NT2/D1 (cell line): ENCODE results near the gene FILIP1L.

Experiments
- DNase-seq: peaks from one replicate; pipeline ENCODE4 v3.0.0-alpha.2; 2011; ENCODE audit warnings: low read depth, low spot score
- H3K27me3 ChIP-seq: 2 replicates; pipeline ENCODE4 v1.6.0; 2011; ENCODE audit warnings: mild to moderate bottlenecking; ENCODE audit not compliant: insufficient read length, insufficient read depth
- H3K36me3 ChIP-seq: 2 replicates; pipeline ENCODE4 v1.6.1; 2011; ENCODE audit warnings: mild to moderate bottlenecking, low read length, mixed read lengths; ENCODE audit not compliant: insufficient read depth, insufficient read length
- H3K4me1 ChIP-seq: 2 replicates; pipeline ENCODE4 v1.5.1; 2011; ENCODE audit not compliant: insufficient read depth, insufficient read length
- H3K4me3 ChIP-seq: 2 replicates; pipeline ENCODE4 v1.5.1; 2011; ENCODE audit warnings: low read depth; ENCODE audit not compliant: insufficient read length
- H3K9ac ChIP-seq: 2 replicates; pipeline ENCODE4 v1.6.0; 2011; ENCODE audit warnings: low read depth; ENCODE audit not compliant: insufficient read length
- H3K9me3 ChIP-seq: 2 replicates; pipeline ENCODE4 v1.5.1; 2011; ENCODE audit warnings: mild to moderate bottlenecking, low read length; ENCODE audit not compliant: insufficient read depth
- SUZ12 ChIP-seq: IDR thresholded peaks from 2 replicates; pipeline ENCODE4 v1.6.1; 2011; ENCODE audit not compliant: insufficient read length, insufficient read depth; ENCODE audit errors: extremely low read depth
- YY1 ChIP-seq: IDR thresholded peaks from 2 replicates; pipeline ENCODE4 v1.6.1; 2011; ENCODE audit not compliant: insufficient read length, insufficient read depth
- ZNF274 ChIP-seq: IDR thresholded peaks from 2 replicates; pipeline ENCODE4 v1.6.1; 2011; ENCODE audit warnings: mild to moderate bottlenecking, low read depth, low read length

FILIP1L gene

DNA sequence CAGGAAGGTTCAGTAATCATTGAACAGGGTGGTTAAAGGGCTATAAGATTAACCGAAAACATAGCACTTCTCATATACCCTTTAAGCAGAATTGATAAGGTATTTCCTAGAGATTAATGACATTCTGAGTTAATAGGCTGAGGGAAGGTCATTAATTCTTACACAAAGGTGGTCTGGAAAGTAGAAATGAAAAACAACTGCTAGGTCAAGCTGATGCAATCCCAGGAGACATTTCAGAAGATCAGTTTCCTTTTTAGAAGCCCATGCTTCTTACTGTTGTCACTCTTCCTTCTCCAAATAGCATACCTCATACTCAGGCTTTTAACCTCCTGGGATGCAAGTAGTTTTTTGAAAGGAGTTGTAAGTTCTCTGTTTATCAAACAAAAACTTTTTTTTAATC is 8.8 kb downstream of the FILIP1L start:
- H3K27me3 ChIP-seq, result no peaks in the 10 kb centered on the region
- H3K4me1 ChIP-seq, result no peaks in the 10 kb centered on the region
- no peak for TF ChIP-seq ZNF274
- no peak overlapping the region for H3K4me3 ChIP-seq
- no peaks in the 10 kb centered on the region for H3K9me3 ChIP-seq
- no peaks in the 10 kb centered on the region for H3K36me3 ChIP-seq
- H3K9ac ChIP-seq, result no peak overlapping the region
- no peak for DNase-seq

DNA sequence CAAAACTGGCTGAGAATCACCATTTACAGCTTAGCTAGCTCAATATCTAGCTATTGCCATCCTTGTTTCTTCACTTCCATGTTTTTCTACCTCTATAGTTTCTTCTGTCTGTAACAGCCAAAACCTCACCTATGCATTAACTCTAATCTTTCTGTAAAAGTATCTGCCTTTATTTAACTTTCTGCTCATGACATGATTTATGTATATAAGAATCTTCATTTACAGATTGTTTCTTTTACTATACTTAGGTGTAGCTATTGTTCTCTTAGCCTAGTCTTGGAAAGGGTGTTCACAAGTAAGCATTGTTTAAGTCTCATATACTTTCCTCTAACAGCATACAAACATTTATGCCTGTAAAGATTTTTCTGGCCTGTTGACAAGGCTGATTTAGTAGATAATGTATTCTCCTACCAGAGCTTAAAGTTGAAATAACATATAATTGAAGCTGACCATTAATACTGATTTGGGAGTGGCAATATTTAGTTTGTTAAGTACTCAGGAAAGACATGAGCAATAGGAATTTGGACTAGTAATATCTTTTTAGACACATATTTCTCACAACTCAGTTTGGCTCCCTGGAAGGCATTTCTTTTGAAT is 9.4 kb downstream of the FILIP1L start:
- TF ChIP-seq ZNF274 (no peak), SUZ12 (no peak), YY1 (no peak)
- Histone ChIP-seq H3K4me1 (no peaks in the 10 kb centered on the region), H3K36me3 (no peaks in the 10 kb centered on the region), H3K27me3 (no peaks in the 10 kb centered on the region), H3K9ac (no peak overlapping the region), H3K9me3 (no peaks in the 10 kb centered on the region), H3K4me3 (no peak overlapping the region)
- DNase-seq, result no peak

DNA sequence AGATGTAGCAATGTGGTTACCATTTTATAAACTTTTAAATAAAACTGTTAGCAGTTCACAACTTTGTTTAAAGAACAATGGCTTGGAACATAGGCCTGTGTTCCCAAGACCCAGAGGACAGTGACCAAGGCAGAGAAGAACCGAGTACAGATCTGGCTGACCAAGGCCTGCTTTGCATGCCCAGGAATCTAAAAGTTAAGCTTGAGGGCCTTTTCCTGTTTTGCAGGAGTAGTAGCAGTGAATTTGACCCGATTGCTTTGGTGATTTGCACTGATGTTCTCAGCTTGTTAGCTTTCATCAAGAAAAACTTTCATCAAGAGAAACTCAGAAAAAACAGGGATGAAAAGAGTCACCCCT is 9.9 kb downstream of the FILIP1L start:
- no peak for DNase-seq
- H3K4me1 ChIP-seq, result no peaks in the 10 kb centered on the region
- no peaks in the 10 kb centered on the region for H3K27me3 ChIP-seq
- no peaks in the 10 kb centered on the region for H3K9me3 ChIP-seq
- no peak overlapping the region for H3K9ac ChIP-seq
- TF ChIP-seq YY1 (no peak), ZNF274 (no peak), SUZ12 (no peak)
- no peaks in the 10 kb centered on the region for H3K36me3 ChIP-seq
- H3K4me3 ChIP-seq, result no peak overlapping the region

DNA sequence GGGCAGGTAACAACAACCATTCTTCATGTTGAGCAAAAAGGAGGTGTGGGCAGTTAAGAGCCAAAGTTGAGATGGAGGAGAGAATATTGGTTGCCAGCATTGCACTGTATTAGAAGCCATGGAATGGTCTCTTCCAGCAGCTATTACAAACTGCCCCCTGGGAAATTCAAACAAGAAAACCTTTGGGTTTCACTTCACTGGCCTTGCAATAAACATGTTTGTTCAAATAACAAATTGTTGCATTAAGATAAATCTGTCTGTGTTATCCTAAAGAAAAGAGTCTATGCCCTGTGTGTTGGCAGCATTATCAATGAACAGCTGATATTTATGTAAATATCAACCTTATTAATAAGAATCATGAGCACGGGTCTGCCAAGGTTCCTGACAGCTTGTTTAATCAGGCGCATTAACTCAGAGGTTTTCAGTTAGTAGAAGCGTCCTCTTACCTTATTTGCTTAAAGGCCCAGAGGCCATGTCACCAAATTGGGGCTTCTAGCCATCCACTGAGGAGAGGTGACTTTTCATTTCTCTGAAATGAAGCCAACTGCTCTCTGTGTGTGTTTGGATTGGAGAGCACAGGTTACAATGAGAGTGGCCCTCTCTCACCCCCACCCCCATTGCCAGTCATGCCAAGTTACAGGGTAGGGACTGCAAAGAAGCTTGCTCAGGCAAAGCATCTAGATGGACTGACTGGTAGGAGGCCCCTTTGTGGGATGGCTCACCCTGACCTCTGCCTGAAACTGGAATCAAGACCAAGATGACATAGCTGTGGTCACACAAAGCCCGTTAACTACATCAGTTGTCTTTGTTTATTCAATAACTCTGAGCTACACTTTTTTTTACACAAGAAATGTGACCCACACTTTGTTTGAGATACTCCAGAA is 10.5 kb downstream of the FILIP1L start:
- Histone ChIP-seq H3K9ac (no peak overlapping the region), H3K27me3 (no peaks in the 10 kb centered on the region), H3K9me3 (no peaks in the 10 kb centered on the region), H3K36me3 (no peaks in the 10 kb centered on the region), H3K4me3 (no peak overlapping the region), H3K4me1 (no peaks in the 10 kb centered on the region)
- TF ChIP-seq SUZ12 (no peak), YY1 (no peak), ZNF274 (no peak)
- no peak for DNase-seq

DNA sequence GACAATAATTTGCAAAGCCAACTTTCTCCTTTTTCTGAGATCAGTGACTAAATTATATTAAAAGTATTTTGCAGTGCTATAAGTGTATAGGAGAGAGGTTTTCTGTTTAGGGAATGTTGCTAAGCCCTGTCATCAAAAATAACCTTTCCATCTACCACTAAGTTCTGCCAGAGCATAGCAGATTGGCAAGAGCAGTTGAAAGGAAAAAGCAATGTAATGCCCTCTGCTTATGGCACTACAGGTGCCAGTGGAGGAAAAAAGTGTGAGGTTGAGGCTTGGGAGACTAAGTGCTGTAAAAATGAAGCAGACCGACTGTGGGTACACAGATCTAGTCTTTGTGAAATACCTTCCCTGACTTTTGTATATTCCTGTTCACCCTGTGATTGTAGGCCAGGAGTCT is 11.5 kb downstream of the FILIP1L start:
- H3K4me1 ChIP-seq, result no peaks in the 10 kb centered on the region
- no peaks in the 10 kb centered on the region for H3K9me3 ChIP-seq
- H3K36me3 ChIP-seq, result no peaks in the 10 kb centered on the region
- H3K27me3 ChIP-seq, result no peaks in the 10 kb centered on the region
- DNase-seq, result no peak
- no peak for TF ChIP-seq ZNF274
- TF ChIP-seq YY1, result no peak
- TF ChIP-seq SUZ12, result no peak
- H3K9ac ChIP-seq, result no peak overlapping the region
- H3K4me3 ChIP-seq, result no peak overlapping the region

DNA sequence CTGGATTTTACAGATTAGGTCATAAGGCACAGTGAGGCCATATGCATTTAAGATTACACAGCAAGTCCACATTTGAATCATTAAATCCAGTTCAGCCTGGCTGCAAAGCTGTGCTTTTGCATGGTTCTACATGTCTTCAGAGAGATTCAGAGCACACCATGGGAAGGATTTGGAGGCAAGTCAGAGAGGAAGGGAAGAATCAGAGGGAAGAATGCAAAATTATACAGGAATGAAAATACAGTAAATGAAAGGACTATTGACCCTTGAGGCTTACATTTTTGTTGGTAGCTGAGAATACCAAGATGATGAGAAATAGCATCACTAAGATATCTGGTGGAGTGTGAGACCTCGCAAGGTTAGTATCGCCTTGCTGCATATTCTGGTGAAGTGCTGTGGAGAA is 13.9 kb downstream of the FILIP1L start:
- H3K36me3 ChIP-seq, result no peaks in the 10 kb centered on the region
- H3K4me1 ChIP-seq, result no peaks in the 10 kb centered on the region
- DNase-seq, result no peak
- H3K4me3 ChIP-seq, result no peak overlapping the region
- no peaks in the 10 kb centered on the region for H3K27me3 ChIP-seq
- no peaks in the 10 kb centered on the region for H3K9me3 ChIP-seq
- no peak overlapping the region for H3K9ac ChIP-seq
- TF ChIP-seq SUZ12 (no peak), YY1 (no peak), ZNF274 (no peak)

DNA sequence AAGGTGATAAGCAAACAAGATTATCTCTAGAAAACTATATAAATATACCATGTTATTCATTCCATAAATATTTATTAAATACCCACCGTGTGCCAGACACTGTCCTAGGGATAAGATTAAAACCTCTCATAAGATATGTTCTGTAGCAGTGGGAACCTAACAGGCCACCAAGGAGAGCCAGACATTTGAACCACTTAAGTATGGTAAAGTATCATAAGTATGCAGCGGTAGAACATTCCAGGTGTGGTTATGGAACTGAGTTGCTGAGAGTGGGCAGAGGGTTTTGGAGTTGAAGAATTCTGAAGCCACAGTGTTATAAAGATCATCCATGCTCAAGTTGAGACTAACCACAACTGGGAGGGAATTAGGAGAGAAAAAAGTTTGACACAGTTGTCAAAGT is 14.7 kb downstream of the FILIP1L start:
- no peak for TF ChIP-seq YY1
- TF ChIP-seq SUZ12, result no peak
- no peak for TF ChIP-seq ZNF274
- Histone ChIP-seq H3K4me3 (no peak overlapping the region), H3K36me3 (no peaks in the 10 kb centered on the region), H3K4me1 (no peaks in the 10 kb centered on the region), H3K27me3 (no peaks in the 10 kb centered on the region), H3K9me3 (no peaks in the 10 kb centered on the region), H3K9ac (no peak overlapping the region)
- no peak for DNase-seq
